Liver (tissue), 9 donors: ENCODE data around the gene KRTAP5-1. TPM values are rescaled to one million over a fixed set of nuclear protein-coding genes. Genes with fewer than 3 reads are reported as not detected.
"Not testable (repeated sequence)": the region's sequence is repeated elsewhere in the genome, so short reads cannot be mapped to it uniquely, and the experiment has no call there.

Experiments used
- DNase-seq: peaks from one replicate; pipeline ENCODE4 v3.0.0-alpha.2; 2017; ENCODE audit warnings: low spot score
- H3K27ac ChIP-seq, 2 donors: one replicate each; pipeline ENCODE4 v1.7.0; 2013; ENCODE audit warnings: inconsistent platforms in 2 of 2, low read length in 2 of 2, control low read depth in 1 of 2, low read depth in 1 of 2, mild to moderate bottlenecking in 1 of 2
- H3K27me3 ChIP-seq, 4 donors: one replicate each; pipeline versions ENCODE4 v1.6.1 to v1.7.0; 2013; ENCODE audit warnings: low read length in 3 of 4, inconsistent platforms in 1 of 4, mild to moderate bottlenecking in 1 of 4, moderate library complexity in 1 of 4; ENCODE audit not compliant: control insufficient read depth in 4 of 4, insufficient read depth in 4 of 4
- H3K36me3 ChIP-seq, 4 donors: one replicate each; pipeline versions ENCODE4 v1.6.1 to v1.7.0; 2013; ENCODE audit warnings: low read length in 3 of 4, mild to moderate bottlenecking in 3 of 4, low read depth in 1 of 4, moderate library complexity in 1 of 4; ENCODE audit not compliant: control insufficient read depth in 4 of 4, insufficient read depth in 3 of 4
- H3K4me1 ChIP-seq, 4 donors: one replicate each; pipeline versions ENCODE4 v1.6.1 to v1.7.0; 2013; ENCODE audit warnings: low read length in 3 of 4, mild to moderate bottlenecking in 3 of 4, moderate library complexity in 1 of 4; ENCODE audit not compliant: control insufficient read depth in 4 of 4, insufficient read depth in 4 of 4
- H3K4me3 ChIP-seq, 3 donors: one replicate each; pipeline versions ENCODE4 v1.6.1 to v1.7.0; 2013; ENCODE audit warnings: low read length in 3 of 3, control low read depth in 1 of 3, low read depth in 1 of 3, mild to moderate bottlenecking in 1 of 3
- H3K9ac ChIP-seq, 2 donors: one replicate each; pipeline ENCODE4 v1.7.0; 2013; ENCODE audit warnings: low read length in 2 of 2, mild to moderate bottlenecking in 2 of 2, moderate library complexity in 2 of 2, control low read depth in 1 of 2, low read depth in 1 of 2
- H3K9me3 ChIP-seq, 4 donors: one replicate each; pipeline versions ENCODE4 v1.6.1 to v1.7.0; 2013; ENCODE audit warnings: low read length in 3 of 4; ENCODE audit not compliant: control insufficient read depth in 4 of 4
- EGR1 ChIP-seq, 2 donors: IDR thresholded peaks; 2 replicates each; pipeline ENCODE4 v1.6.1; 2016 to 2018; ENCODE audit warnings: antibody characterized with exemption in 2 of 2, low read depth in 2 of 2
- FOXA1 ChIP-seq: IDR thresholded peaks from 2 replicates; pipeline ENCODE4 v1.6.1; 2016; ENCODE audit warnings: antibody characterized with exemption
- GABPA ChIP-seq, 2 donors: IDR thresholded peaks in 1 of 2; conservative IDR thresholded peaks in 1 of 2; 2 replicates each; pipeline ENCODE4 v1.6.1; 2016; ENCODE audit warnings: antibody characterized with exemption in 2 of 2, mild to moderate bottlenecking in 1 of 2, moderate library complexity in 1 of 2
- JUND ChIP-seq, 2 donors: IDR thresholded peaks; 2 replicates each; pipeline ENCODE4 v1.6.1; 2016; ENCODE audit warnings: antibody characterized with exemption in 2 of 2
- RAD21 ChIP-seq, 2 donors: IDR thresholded peaks; 2 replicates each; pipeline ENCODE4 v1.6.1; 2016; ENCODE audit warnings: antibody characterized with exemption in 2 of 2, mild to moderate bottlenecking in 2 of 2
- RXRA ChIP-seq, 2 donors: IDR thresholded peaks; 2 replicates each; pipeline ENCODE4 v1.6.1; 2017 to 2018; ENCODE audit warnings: antibody characterized with exemption in 2 of 2, mild to moderate bottlenecking in 1 of 2
- SP1 ChIP-seq: IDR thresholded peaks from 2 replicates; pipeline ENCODE4 v1.6.1; 2018; ENCODE audit warnings: antibody characterized with exemption, mild to moderate bottlenecking
- TAF1 ChIP-seq: conservative IDR thresholded peaks from 2 replicates; pipeline ENCODE4 v1.6.1; 2016; ENCODE audit warnings: antibody characterized with exemption, mild to moderate bottlenecking
- YY1 ChIP-seq: IDR thresholded peaks from 2 replicates; pipeline ENCODE4 v1.6.1; 2016; ENCODE audit warnings: antibody characterized with exemption, mild to moderate bottlenecking
- WGBS: extraction: QIAGEN DNeasy Blood & Tissue Kit; methylation state at CpG from one replicate; pipeline ENCODE4 v1.1.7; 2013; 5-methylcytosine and 5-hydroxymethylcytosine counted together
- polyA plus RNA-seq, 2 donors: library from polyadenylated mRNA; stranded (reverse) in 1 of 2; unstranded in 1 of 2; fragments of 200-250 nt in 1 of 2; fragments of >200 nt in 1 of 2; fragmentation: Nextera tagmentation in 1 of 2; extraction: Ambion mirVana in 1 of 2; gene quantifications; one replicate each; pipeline versions ENCODE4 v1.2.1 to v1.2.3, GENCODE V29; 2013 to 2015
- total RNA-seq, 2 donors: library from RNA; depleted of rRNA; stranded (reverse); fragments of >200 nt; gene quantifications; one replicate each; pipeline ENCODE4 v1.2.3, GENCODE V29; 2014
- TF ChIP-seq, protein P1 (sequence below): fragments of 150-350 bp; IDR thresholded peaks from 2 replicates; pipeline ENCODE4 v1.5.1; 2017; ENCODE audit warnings: improper control_type of control experiment, low read depth, low read length; ENCODE audit not compliant: missing input control
- TF ChIP-seq, protein P2 (sequence below): IDR thresholded peaks from 2 replicates; pipeline ENCODE4 v1.6.1; 2016; ENCODE audit warnings: antibody characterized with exemption, mild to moderate bottlenecking
- TF ChIP-seq, protein P3 (sequence below): IDR thresholded peaks from 2 replicates; pipeline ENCODE4 v1.6.1; 2016; ENCODE audit warnings: antibody characterized with exemption
- TF ChIP-seq, protein P4 (sequence below): IDR thresholded peaks from 2 replicates; pipeline ENCODE4 v1.6.1; 2016; ENCODE audit warnings: antibody characterized with exemption
- donor health status: healthy.
- donor health status: healthy.
- donor health status: healthy.
- donor health status: healthy.
- donor health status: healthy.

The KRTAP5-1 gene
- total and polyA plus RNA-seq, 4 donors, result not detected

DNA sequence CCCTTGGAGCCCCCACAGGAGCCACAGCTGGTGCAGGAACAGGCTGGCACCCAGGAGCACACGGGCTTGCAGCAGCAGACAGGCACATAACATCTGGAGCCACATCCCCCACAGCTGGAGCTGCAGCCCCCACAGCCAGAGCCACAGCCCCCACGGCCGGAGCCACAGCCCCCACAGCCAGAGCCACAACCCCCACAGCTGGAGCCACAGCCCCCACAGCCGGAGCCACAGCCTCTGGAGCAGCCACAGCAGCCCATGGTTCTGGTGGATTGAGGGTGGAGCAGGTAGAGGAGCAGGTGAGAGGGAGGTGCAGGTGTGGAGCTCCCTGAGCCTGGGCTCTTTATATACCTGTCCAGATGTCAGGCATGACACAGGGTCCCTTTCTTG is 12.9 kb upstream of the KRTAP5-1 start, which contains the start of gene KRTAP5-2:
KRTAP5-2 (minus strand) TSS at position 301 of the 387 bp plus-strand sequence; CDS start at position 257, 44 bp downstream.
- H3K27ac ChIP-seq, result no peak within 1 kb of the TSS
- H3K27me3 ChIP-seq, result no peaks in the 10 kb centered on the region
- no peak for DNase-seq
- no peak within 1 kb of the TSS for H3K4me3 ChIP-seq
- TF ChIP-seq FOXA1, result no peak
- TF ChIP-seq EGR1 (IDR thresholded peaks at IDR 0.05; ENCODE audit: low read depth in 2 of 2), result no peak
- TF ChIP-seq JUND (IDR thresholded peaks at IDR 0.05), result no peak
- TF ChIP-seq, protein P1, sequence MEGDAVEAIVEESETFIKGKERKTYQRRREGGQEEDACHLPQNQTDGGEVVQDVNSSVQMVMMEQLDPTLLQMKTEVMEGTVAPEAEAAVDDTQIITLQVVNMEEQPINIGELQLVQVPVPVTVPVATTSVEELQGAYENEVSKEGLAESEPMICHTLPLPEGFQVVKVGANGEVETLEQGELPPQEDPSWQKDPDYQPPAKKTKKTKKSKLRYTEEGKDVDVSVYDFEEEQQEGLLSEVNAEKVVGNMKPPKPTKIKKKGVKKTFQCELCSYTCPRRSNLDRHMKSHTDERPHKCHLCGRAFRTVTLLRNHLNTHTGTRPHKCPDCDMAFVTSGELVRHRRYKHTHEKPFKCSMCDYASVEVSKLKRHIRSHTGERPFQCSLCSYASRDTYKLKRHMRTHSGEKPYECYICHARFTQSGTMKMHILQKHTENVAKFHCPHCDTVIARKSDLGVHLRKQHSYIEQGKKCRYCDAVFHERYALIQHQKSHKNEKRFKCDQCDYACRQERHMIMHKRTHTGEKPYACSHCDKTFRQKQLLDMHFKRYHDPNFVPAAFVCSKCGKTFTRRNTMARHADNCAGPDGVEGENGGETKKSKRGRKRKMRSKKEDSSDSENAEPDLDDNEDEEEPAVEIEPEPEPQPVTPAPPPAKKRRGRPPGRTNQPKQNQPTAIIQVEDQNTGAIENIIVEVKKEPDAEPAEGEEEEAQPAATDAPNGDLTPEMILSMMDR, result no peak
- TF ChIP-seq RXRA (IDR thresholded peaks at IDR 0.05), result no peak
- TF ChIP-seq, protein P2, sequence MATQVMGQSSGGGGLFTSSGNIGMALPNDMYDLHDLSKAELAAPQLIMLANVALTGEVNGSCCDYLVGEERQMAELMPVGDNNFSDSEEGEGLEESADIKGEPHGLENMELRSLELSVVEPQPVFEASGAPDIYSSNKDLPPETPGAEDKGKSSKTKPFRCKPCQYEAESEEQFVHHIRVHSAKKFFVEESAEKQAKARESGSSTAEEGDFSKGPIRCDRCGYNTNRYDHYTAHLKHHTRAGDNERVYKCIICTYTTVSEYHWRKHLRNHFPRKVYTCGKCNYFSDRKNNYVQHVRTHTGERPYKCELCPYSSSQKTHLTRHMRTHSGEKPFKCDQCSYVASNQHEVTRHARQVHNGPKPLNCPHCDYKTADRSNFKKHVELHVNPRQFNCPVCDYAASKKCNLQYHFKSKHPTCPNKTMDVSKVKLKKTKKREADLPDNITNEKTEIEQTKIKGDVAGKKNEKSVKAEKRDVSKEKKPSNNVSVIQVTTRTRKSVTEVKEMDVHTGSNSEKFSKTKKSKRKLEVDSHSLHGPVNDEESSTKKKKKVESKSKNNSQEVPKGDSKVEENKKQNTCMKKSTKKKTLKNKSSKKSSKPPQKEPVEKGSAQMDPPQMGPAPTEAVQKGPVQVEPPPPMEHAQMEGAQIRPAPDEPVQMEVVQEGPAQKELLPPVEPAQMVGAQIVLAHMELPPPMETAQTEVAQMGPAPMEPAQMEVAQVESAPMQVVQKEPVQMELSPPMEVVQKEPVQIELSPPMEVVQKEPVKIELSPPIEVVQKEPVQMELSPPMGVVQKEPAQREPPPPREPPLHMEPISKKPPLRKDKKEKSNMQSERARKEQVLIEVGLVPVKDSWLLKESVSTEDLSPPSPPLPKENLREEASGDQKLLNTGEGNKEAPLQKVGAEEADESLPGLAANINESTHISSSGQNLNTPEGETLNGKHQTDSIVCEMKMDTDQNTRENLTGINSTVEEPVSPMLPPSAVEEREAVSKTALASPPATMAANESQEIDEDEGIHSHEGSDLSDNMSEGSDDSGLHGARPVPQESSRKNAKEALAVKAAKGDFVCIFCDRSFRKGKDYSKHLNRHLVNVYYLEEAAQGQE, result no peak
- no peak for TF ChIP-seq RAD21 (IDR thresholded peaks at IDR 0.05)
- TF ChIP-seq GABPA (IDR thresholded peaks at IDR 0.05 in 1 of 2, conservative IDR thresholded peaks at IDR 0.05 in 1 of 2), result no peak
- TF ChIP-seq, protein P3, sequence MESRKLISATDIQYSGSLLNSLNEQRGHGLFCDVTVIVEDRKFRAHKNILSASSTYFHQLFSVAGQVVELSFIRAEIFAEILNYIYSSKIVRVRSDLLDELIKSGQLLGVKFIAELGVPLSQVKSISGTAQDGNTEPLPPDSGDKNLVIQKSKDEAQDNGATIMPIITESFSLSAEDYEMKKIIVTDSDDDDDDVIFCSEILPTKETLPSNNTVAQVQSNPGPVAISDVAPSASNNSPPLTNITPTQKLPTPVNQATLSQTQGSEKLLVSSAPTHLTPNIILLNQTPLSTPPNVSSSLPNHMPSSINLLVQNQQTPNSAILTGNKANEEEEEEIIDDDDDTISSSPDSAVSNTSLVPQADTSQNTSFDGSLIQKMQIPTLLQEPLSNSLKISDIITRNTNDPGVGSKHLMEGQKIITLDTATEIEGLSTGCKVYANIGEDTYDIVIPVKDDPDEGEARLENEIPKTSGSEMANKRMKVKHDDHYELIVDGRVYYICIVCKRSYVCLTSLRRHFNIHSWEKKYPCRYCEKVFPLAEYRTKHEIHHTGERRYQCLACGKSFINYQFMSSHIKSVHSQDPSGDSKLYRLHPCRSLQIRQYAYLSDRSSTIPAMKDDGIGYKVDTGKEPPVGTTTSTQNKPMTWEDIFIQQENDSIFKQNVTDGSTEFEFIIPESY, result no peak
- no peak for TF ChIP-seq SP1
- no peak for TF ChIP-seq YY1
- TF ChIP-seq TAF1, result no peak
- TF ChIP-seq, protein P4, sequence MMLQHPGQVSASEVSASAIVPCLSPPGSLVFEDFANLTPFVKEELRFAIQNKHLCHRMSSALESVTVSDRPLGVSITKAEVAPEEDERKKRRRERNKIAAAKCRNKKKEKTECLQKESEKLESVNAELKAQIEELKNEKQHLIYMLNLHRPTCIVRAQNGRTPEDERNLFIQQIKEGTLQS, result no peak
- H3K9ac ChIP-seq, result no peak within 1 kb of the TSS
- H3K36me3 ChIP-seq, result no peaks in the 10 kb centered on the region
- H3K9me3 ChIP-seq, result no peaks in the 10 kb centered on the region
- H3K4me1 ChIP-seq, result peaks cover 0 to 5% (median 0%) of the 10 kb centered on the region in 4 donors
- WGBS, result 72% methylated on average over 4 of the region's 4 CpGs

DNA sequence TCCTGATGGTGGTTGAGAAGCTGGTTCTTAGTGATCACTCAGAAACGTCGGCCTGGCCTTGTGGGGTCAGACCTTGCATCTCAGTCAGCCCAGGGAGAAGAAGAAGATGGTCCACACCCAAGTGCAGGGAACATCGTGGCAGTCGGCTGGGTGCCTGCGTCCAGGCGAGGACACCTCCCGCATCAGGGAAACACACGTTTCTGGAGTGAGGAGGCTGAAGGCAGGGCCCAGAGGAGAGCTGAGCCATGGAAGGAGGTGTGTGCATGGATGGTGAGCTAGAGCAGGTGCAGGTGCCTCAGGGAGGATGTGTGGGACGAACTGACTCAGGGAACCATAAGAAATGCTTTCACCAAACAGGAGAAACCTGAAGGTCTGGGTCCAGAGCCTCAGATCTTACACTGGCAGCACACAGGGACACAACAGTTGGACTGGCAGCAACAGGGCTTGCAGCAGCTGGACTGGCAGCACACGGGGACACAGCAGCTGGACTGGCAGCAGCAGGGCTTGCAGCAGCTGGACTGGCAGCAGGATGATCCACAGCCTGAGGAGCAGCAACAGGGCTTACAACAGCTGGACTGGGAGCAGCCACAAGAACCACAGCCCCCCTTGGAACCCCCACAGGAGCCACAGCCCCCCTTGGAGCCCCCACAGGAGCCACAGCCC is 12.4 kb upstream of the KRTAP5-1 start:
- no peak overlapping the region for H3K4me3 ChIP-seq
- no peaks in the 10 kb centered on the region for H3K9me3 ChIP-seq
- H3K9ac ChIP-seq, result no peak overlapping the region
- no peak for TF ChIP-seq RXRA (IDR thresholded peaks at IDR 0.05)
- WGBS, result 82% methylated on average over 10 of the region's 10 CpGs
- H3K27ac ChIP-seq, result no peak overlapping the region
- H3K27me3 ChIP-seq, result no peaks in the 10 kb centered on the region
- DNase-seq, result no peak
- H3K36me3 ChIP-seq, result no peaks in the 10 kb centered on the region
- peaks cover 0 to 5% (median 0%) of the 10 kb centered on the region in 4 donors for H3K4me1 ChIP-seq

DNA sequence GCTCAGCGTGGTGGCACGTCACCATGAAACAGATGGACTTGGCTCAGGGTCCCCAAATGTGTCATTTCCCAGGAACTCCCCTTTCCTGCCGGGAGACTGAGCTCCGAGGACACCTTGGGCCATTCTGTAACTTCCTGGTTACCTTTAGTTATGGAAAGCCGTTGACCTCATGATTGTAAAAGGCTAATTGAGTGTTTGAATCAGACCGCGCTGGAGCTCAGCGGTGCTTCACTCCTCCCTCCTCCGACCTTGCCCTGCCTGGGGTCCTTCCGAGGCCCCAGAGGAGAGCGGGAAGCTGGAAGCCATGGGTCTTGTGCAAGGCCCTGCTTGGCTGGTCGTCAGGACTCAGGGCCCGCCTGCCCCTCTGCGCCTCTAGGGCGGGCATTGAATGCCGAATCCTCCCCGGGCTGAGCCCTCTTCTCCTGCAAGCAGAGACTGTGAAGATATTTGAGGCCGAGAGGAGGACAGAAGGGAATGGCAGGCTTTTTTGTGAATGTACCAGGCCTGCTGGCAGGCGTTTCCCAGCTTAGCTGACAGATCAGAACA is 11.6 kb upstream of the KRTAP5-1 start:
- not testable (repeated sequence) for H3K36me3 ChIP-seq, DNase-seq, H3K4me3 ChIP-seq, H3K27ac ChIP-seq, H3K27me3 ChIP-seq, H3K9ac ChIP-seq, H3K9me3 ChIP-seq, H3K4me1 ChIP-seq
- 79% methylated on average over 19 of the region's 19 CpGs for WGBS

DNA sequence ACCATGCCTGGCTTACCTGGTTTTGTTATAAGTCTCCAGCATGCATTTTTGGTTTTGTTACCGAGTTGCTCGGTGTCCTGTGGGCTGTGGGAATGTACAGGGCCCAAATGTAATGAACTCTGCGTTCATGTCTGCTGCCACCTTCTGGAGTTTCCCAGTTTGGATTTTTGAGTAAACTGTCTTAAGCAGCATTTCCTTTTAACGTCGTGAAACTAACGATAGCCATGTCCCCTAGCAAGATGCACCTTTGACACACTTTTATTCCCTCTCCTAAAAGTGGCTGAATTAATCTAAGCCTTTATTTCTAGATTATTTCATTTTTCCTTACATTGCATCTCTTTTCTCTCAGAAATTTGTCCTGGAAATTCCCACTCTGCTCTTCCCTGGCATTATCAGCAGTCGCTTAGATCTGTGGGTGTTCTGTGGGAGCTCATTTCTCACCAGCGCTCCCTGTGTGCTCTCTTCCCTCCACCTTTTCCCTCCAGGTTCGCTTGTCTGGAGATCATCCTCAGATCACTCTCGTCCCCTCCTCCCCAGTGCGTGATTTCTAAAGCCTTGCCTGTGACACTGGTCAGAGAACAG is 11.0 kb upstream of the KRTAP5-1 start:
- not testable (repeated sequence) for H3K9me3 ChIP-seq, H3K4me3 ChIP-seq, H3K9ac ChIP-seq, DNase-seq, H3K27ac ChIP-seq, H3K27me3 ChIP-seq, H3K4me1 ChIP-seq, H3K36me3 ChIP-seq
- 63% methylated on average over 11 of the region's 11 CpGs for WGBS
